HL-60/S4 treated with retinoic acid at 250 ng/mL for 4 days and 3 days (cell line): Measurements from ENCODE around the gene TYK2.
"Not testable (repeated sequence)": the region's sequence is repeated elsewhere in the genome, so short reads cannot be mapped to it uniquely, and the experiment has no call there.

ENCODE experiments used
- in situ Hi-C: fragments of 300-500 bp; cut with MboI; formaldehyde crosslinking; loops from 2 replicates; pipeline ENCODE4 v1.7.0; 2022; ENCODE audit warnings: low sequenced_read_pairs

Gene TYK2

DNA sequence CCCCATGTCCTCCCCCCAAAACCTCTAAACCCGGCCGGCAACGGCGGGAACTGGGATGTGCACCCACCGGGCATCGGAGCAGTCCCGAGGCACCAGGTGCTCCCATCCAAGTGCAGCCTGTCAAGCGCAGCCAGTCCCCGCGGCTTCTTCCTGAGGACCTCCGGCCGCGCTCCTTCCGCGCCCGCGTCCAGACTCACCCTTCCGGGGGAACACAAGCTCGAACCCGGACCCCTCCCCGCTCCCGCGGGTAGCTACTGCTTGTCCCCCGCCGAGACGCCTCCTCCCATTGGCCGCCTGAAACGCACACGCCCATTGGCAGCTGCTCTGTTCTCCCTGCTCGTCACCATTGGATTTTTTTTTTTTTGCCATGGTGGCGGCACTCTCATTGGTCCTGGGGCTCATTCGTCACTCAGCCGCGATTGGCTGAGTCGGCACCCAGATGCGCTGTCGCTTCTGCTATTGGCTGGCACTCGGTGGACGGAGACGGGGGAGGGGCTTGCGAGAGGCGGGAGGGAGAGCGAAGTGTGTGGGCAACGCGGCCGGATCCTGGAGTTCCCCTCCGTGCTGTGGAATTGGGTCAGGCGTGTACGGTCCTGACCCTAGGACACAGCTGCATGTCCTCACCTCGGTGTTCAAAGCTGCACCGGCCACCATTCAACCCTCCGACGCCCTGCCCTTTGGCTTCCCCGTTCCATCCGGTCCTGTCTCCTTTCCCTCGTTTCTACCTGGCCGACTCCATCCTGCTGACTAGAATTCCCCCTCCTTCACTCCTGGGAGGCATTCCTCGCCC is at the start of gene TYK2:
Gene TYK2 (minus strand): TSS at position 260 of the 790 bp plus-strand sequence. CDS start 2,166 bp downstream, outside the sequence.
- in situ Hi-C loops = loop anchor here (25.0 kb wide), 2 partner anchors 268 to 443 kb away; partner anchors contain the start of genes ANGPTL6, EIF3G, OLFM2 and P2RY11

DNA sequence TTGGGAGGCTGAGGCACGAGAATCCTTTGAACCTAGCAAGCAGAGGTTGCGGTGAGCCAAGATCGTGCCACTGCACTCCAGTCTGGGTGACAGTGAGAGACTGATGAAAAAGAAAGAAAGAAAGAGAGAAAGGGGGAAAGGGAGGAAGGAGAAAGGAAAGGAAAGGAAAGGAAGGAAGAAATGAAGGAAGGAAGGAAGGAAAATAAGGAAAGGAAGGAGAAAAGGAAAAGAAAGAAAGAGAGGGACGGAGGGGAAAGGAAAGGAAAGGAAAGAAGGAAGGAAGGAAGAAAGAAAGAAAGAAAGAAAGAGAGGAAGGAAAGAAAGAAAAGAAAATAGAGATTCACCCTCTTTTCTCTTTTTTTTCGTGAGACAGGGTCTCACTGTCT is 48.6 kb upstream of the TYK2 start:
- in situ Hi-C loops = no loop called here

DNA sequence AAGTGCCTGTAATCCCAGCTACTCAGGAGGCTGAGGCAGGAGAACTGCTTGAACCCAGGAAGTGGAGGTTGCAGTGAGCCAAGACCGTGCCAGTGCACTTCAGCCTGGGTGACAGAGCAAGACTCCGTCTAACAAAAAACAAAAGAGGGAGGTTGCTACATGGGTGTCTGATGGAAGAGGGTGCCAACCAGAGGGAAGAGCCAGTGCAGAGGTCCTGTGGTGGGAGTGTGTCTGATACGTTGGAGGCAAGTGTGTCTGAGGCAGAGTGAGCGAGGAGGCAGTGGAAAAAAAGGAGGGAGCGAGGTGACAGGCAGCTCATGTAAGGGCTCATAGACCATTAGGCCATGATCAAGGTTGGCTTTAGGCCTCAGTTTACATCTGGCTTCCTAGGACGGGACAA is 46.8 kb upstream of the TYK2 start:
- in situ Hi-C loops = no loop called here

DNA sequence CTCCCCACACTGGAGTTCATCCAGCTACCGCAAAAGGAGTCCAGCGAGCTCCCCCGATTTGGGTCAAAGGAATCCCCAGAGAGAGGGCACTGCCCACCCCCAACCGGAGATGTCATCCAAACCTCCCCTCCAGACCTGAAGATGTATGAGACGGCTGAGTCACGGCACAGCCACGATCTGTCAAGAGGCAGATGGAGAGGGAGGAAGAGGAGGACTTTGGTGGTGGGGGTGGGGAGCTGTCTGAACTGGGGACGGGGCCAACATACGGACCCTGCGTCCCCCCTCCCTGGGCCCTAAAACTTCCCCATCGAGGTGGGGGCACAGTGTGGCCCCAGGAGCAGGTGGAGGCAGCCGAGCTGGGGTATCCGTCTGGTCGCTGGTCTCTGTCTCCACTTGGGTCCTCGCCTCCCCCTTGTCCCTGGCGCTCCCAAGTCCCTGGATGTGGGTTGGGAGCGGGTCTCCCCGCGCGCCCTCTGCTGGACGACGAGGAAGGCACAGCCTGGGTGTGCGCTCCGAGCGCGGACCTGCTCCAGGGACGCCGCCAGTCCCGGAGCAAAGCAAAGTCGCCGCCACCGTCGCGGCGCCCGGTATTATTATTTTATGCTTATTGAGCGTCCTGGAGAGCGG is 43.8 kb upstream of the TYK2 start:
- in situ Hi-C loops = no loop called here

DNA sequence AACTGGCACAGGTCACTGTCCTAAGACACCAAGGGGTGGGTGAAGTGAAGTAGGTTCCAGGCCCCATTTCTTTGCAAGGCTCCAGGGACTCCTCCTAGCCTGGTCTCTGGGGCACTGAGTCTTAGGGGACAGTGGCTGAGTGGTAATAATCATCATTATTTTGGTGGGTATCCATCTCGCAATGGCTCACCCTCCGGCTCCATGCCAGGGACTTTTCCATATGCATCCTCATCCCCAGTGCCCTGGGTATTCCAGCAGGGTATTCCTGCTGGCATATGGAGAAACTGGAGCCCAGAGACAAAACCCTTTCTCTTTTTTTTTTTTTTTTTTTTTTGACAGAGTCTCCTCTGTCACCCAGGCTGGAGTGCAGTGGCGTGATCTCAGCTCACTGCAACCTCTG is 42.5 kb upstream of the TYK2 start:
- in situ Hi-C loops = no loop called here

DNA sequence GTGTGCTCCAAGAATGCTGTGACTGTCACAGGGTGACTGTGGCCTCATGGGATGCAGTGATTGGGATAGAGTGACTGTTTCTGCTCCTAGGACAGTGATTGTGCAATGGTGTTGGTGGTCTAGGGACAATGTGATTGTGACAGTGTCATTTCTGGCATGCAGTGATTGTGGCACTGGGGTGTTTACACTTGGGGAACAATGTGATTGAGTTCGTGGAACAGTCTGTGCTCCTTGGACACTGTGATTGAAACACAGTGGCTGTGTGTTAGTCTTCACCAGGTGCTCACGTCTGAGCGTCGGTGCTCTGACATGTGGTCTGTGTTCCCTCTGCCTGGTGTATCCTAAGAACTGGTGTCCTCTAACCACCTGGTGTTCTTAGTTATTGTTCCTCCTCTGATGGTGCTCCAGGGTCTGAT is 41.7 kb upstream of the TYK2 start:
- in situ Hi-C loops = no loop called here

DNA sequence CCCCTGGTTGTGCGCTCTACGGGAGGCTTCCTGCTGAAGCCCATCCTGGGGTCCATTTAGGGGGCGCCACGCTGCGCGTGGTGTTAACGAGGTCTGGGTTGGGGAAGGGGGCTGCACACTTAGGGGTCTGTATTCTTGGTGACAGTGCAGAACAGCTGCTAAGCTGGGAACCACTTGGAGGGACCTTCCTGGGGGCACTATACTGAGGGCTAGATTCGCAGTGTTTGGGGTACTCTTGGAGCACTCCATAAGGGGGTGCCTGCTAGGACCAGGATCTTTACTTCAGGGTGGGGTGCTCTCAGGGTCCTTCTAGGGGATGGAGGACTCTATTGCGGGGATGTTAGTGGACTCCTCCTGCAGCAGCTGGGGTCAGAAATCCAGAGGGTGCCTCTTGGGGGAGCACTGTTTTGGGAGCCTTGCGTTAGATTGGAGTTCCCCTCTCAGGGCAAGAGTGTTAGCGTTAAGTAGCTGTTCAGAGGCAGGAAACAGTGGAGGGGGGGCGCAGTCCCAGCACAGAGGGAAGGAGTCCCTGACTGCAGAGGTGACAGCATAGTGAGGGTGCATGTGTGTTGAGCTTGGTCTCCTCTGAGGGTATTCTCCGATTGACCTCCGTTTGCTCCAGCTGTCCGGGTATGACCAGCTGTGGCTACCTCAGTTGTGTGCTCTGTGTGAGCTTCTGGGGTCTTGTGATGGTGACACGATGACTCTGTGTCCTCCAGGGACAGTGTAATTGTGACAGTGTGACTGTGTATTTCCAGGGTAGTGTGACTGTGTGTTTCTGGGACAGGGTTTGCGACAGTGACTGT is 41.1 kb upstream of the TYK2 start:
- in situ Hi-C loops = no loop called here

DNA sequence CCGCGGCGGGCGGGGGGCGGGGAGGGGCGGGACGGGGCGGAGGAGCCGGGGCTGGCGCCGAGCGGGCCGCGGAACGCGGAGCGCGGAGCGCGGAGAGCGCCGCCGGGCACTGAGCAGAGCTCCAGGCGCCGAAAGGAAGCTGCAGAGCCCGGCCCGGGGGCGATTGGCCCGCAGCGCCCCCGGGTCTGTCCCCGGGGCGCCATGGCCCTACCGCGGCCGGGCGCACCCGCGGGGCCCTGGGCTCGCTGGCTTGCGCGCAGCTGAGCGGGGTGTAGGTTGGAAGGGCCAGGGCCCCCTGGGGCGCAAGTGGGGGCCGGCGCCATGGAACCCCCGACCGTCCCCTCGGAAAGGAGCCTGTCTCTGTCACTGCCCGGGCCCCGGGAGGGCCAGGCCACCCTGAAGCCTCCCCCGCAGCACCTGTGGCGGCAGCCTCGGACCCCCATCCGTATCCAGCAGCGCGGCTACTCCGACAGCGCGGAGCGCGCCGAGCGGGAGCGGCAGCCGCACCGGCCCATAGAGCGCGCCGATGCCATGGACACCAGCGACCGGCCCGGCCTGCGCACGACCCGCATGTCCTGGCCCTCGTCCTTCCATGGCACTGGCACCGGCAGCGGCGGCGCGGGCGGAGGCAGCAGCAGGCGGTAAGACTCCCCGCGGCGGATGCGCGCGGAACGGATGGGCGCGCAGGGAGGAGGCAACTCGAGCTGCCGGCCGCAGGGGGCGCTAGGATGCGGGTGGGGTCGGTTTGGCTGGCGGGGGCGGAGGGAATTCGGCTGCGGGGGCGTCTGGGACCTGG is 40.3 kb upstream of the TYK2 start, which contains the start of gene PDE4A:
Gene PDE4A (plus strand): TSS at position 95 of the 796 bp plus-strand sequence. CDS start 227 bp downstream, at position 322.
- in situ Hi-C loops = no loop called here

DNA sequence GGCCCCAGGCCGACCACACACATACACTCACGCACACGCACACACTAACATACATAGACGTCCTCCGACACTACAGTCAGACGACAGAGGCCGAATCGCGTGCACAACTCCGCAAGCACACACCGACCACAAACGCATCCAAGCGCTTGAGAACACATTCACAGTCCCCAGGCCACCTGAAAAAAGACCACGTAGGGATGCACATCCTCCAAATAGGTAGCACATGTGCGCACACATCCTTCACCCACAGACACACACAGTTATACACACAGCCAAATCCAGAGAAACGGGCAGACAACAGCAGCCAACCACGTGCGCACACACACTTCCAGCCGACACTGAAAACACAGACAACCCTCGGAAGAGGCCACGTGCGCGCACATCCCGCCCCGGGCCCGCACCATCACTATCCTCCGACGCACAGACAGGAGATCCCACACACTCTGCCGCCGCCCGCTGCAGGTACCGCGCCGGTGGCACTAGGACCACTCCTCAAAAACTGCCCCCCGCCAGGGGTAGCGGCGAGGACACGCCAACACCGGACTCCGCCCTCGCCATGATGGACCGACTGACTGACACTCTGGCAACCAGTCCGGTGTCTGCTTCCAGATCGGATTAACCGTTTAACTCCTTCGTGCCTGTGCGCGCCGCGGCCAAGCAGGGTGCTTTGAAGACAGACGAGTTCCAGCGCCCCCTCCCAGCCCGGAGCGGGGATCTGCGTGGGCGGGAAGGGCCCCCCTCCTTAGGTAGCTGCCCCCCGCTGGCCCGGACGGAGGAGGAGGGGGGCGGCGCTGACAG is 39.5 kb upstream of the TYK2 start:
- in situ Hi-C loops = no loop called here

DNA sequence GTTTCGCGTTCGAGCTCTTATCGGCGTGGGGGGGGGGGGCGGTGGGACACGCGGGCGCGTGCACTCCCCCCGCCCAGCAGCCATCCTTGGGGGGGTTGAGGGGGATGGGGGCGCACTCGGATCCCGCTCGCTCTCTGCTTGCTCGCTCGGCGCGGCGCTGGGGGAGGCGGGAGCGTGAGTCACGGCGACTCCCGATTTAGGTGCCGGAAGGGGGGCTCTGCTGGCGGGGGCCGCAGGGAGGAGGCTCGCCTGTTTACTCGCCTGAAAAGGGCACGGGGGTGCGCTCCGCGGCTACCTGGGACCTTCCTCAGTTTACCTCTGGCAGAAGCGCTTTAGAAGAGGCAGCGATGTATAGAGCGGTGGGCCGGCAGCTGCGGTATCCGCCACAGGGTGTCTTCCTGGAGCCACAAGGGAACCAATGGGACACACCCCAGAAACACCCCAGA is 38.9 kb upstream of the TYK2 start:
- in situ Hi-C loops = no loop called here

DNA sequence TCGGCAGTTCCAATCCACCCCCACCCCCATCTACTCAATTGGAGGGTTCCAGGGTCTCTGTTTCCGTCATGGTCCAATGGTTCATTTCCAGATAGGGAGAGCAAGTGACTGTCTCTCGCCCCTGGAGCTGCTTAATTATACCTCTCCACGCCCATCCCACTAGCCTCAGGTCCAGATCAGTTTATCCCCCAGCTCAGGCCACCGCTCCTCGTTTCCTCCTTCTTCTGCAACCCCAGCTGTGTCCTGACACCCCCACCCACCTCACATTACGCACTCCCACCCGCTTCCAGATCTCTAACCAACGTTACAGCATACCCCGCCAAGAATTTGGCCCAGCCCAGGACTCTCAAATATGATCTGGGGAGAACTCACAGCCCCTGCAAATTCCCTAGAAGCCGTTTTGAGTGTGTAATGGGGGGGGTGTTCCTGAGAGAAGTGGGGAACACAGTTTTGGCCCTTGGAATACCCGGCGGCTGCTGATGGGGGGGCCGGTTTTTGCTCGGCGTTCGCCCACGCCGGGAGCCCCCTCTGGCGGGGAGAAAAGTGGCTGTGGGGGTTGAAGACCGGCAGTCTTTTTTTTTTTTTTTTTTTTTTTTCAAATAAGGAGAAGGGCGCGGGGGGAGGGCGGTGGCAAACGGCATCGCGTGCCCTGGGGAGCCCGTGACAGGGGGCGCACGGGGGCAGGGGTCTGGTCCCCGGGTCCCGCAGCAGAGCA is 38.3 kb upstream of the TYK2 start:
- in situ Hi-C loops = no loop called here

DNA sequence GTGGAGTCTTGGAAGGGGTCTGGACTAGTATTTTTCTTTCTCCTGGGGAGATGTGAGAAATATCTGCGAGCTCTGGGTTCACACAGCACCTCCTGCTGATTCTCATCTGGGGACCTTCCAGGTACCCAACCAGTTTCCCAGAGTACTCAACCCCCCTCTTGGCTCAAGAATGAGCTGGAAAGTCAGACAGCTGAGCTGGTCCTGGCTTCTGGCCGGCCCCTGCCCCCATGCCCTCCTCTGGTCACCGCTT is 37.8 kb upstream of the TYK2 start:
- in situ Hi-C loops = no loop called here

DNA sequence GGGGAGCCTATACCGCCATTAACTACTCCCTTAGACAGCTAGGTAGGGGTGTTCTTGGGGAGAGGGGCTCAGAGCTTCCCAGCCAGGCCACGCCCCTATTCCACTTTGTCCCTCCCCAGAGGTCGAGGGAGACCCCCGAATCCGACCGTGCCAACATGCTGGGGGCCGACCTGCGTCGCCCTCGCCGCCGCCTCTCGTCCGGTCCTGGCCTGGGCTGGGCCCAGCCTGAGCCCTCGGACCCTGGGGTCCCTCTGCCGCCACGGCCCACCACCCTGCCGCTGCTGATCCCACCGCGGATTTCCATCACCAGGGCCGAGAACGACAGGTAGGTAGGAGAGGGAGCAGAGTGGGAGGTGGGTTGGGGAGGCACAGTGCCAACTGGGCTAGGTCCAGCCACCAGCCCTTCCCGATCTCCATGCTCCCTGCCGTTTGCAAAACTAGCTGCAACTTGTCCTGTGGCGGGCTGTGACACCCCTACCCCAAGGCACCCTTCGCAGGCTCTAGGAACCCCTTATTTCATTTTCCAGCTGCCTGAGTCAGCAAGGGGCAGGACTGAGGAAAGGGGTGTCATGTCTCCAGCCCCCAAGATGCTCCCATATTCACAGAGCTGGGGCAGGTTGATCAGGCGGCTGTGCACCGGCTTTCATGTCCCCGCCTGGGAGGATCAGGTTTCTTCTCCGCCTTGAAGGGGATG is 37.3 kb upstream of the TYK2 start:
- in situ Hi-C loops = no loop called here

DNA sequence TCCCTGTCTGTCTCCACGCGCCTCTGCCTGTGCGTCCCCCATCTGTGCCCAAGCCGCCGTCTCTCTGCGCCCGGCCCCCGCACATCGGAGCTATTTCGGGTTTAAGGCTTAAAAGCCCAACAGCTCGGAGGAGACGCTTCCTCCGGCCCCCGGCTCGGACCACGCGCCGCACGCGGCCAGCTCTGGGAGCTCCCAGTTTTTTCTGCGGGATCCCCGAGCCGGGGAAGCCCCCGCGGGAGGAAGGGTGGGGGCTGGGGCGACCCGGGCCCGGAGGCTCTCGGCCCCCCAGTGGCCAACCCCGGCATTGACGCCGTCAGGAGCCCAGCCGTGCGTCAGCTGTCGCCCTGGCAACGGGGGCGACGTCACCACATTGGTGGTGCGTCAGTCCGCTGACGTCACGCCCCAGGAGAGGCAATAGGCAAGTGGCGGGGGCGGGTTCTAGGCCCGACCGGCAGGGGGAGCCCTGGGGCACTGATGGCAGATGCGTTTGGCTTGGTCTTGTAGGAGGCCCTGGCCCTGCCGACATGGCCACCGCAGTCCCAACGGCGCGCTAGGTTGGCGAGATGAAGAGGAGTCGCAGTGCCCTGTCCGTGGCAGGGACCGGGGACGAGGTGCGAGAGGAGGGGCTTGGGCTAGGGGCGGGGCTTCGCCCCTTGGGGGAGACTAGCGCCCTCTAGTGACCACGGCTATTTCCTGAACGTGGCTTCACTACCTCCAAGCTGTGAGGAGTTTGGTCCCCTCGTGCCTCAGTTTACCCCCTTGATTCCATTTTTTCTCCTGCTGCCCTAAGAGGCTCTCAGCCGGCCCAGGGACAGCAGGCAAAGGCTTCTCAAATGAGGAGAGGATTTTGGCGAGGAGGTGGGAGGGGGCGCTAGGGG is 36.2 kb upstream of the TYK2 start:
- in situ Hi-C loops = no loop called here

DNA sequence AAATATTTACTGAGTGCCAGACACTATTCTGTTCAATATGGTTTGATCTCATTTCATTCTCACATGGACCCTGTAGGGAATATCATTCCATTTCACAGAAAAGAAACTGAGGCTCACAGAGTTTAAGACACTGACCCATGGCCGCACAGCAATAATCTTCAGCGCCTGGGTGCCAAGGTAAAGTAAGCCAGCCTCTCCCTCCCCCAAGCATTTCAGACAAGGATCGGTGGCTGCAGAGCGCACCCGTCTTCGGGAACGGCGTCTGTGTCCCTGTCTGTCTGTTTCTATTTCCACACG is 35.7 kb upstream of the TYK2 start:
- in situ Hi-C loops = no loop called here

DNA sequence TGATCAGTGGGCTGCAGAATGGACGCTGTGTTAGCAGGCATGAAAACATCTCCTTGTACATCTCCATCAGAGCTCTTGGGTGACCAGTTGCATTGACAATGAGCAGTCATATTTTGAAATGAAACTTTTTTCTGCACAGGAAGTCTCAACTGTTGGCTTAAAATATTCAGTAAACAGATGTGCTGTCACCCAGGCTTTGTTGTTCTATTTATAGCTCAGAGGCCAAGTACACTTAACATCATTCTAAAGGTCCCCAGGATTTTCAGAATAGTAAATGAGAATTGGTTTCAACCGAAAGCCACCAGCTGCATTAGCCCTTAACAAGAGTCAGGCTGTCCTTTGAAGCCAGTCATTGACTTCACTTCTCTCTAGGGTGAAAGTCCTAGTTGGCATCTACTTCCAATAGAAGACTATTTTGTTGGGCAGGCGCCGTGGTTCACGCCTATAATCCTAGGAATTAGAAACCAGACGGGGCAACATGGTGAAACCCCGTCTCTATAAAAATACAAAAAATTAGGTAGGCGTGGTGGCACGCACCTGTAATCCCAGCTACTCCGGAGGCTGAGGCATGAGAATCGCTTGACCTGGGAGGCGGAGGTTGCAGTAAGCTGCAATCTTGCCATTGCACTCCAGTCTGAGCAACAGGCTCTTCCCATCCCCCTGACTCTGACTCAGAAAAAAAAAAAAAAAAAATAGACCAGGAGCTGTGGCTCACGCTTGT is 32.0 kb upstream of the TYK2 start:
- in situ Hi-C loops = no loop called here

DNA sequence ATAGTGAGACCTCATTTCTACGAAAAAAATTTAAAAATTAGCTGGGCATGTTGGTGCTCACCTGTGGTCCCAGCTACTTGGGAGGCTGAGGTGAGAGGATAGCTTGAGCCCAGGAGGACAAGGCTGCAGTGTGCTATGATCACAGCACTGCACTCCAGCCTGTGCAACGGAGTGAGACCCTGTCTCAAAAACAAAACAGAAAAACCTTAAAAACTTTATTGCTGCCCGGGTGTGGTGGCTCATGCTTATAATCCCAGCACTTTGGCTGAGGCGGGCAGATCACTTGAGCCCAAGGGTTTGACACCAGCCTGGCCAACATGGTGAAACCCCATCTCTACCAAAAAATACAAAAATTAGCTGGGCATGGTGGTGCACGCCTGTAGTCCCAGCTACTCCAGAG is 30.9 kb upstream of the TYK2 start:
- in situ Hi-C loops = not testable (repeated sequence)
